GM13976 (cell line): Measurements from ENCODE around the gene GRAMD1C.

ENCODE experiments used
- DNase-seq: peaks from one replicate; pipeline ENCODE4 v3.0.0; 2012; ENCODE audit warnings: low spot score
- CTCF ChIP-seq: IDR thresholded peaks from 2 replicates; pipeline ENCODE4 v1.5.1; 2012; ENCODE audit warnings: borderline replicate concordance, mild to moderate bottlenecking; ENCODE audit not compliant: insufficient read depth; ENCODE audit errors: extremely low read depth, missing control alignments, control extremely low read depth
- in situ Hi-C: fragments of 300-500 bp; cut with MboI; formaldehyde crosslinking; loops from one replicate; pipeline ENCODE4 v1.12.0; 2022; ENCODE audit warnings: low sequenced_read_pairs, mixed read lengths, inconsistent platforms; ENCODE audit not compliant: unreplicated experiment

Gene GRAMD1C

GRCh38 chr3:113946831-113947230, 108.2 kb downstream of the GRAMD1C start:
- in situ Hi-C loops: no loop called here
- no peak for TF ChIP-seq CTCF

GRCh38 chr3:113947372-113948014, 108.9 kb downstream of the GRAMD1C start, which contains the start of gene ZDHHC23:
Gene ZDHHC23, plus strand, starts transcription at chr3:113948013. Its CDS starts 790 bp downstream, at chr3:113948803.
- no peak for TF ChIP-seq CTCF
- in situ Hi-C loops: no loop called here
- DNase-seq: peak; percentile 80

More at GRCh38 chr3:113946831-113947230, 108.2 kb downstream of the GRAMD1C start:
- no peak for DNase-seq

- in situ Hi-C loops: no loop called here
- DNase-seq: peak; percentile 63
- no peak for TF ChIP-seq CTCF
Observed at GRCh38 chr3:113948015-113948917, 109.7 kb downstream of the GRAMD1C start.

- DNase-seq: no peak
- in situ Hi-C loops: no loop called here
- no peak for TF ChIP-seq CTCF
Observed at GRCh38 chr3:113952921-113953320, 114.3 kb downstream of the GRAMD1C start.

GRCh38 chr3:113953677-113954076, 115.1 kb downstream of the GRAMD1C start:
- no peak for TF ChIP-seq CTCF
- DNase-seq: no peak
- in situ Hi-C loops: no loop called here

GRCh38 chr3:113954091-113954685, 115.6 kb downstream of the GRAMD1C start:
- in situ Hi-C loops: no loop called here
- TF ChIP-seq CTCF: no peak

More at GRCh38 chr3:113954091-113954685, 115.6 kb downstream of the GRAMD1C start:
- no peak for DNase-seq
